OCI-LY3 (cell line): ENCODE results near the gene AFAP1L1.

Experiments
- EZH2phosphoT487 ChIP-seq: fragments of 200-600 bp; shearing (Covaris generic); IDR thresholded peaks from 2 replicates; pipeline ENCODE4 v1.6.1; 2018; ENCODE audit warnings: antibody characterized with exemption, mixed run types, low read depth
- TF ChIP-seq, protein P1 (sequence below): fragments of 200-600, 300-600 bp; sonication (generic); IDR thresholded peaks from 2 replicates; pipeline ENCODE4 v1.5.1; 2014; ENCODE audit warnings: antibody characterized with exemption, low read length, low read depth

DNA sequence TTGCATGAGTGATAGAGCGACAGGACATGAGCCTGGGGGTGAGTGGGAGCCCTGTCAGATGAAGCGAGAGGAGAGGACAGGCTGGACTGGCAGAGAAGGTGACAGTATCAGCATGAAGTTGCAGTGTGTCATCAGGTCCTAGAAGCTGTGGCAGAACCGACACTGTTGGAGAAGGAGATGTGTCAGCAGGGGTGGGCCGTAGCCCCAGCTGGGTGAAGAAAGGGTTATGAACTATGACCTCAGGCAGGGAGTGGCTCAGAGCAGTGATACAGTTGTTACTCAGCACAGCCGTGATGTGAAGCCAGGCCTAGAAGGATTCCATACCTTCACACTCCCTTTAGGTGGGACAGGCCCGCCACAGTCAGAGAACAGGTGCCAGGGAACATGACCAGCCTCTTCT lies 93.8 kb downstream of the AFAP1L1 start:
- TF ChIP-seq, protein P1, sequence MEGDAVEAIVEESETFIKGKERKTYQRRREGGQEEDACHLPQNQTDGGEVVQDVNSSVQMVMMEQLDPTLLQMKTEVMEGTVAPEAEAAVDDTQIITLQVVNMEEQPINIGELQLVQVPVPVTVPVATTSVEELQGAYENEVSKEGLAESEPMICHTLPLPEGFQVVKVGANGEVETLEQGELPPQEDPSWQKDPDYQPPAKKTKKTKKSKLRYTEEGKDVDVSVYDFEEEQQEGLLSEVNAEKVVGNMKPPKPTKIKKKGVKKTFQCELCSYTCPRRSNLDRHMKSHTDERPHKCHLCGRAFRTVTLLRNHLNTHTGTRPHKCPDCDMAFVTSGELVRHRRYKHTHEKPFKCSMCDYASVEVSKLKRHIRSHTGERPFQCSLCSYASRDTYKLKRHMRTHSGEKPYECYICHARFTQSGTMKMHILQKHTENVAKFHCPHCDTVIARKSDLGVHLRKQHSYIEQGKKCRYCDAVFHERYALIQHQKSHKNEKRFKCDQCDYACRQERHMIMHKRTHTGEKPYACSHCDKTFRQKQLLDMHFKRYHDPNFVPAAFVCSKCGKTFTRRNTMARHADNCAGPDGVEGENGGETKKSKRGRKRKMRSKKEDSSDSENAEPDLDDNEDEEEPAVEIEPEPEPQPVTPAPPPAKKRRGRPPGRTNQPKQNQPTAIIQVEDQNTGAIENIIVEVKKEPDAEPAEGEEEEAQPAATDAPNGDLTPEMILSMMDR = no peak
- no peak for TF ChIP-seq EZH2phosphoT487
